ENCODE data around the gene APPBP2. TPM values are rescaled to one million over a fixed set of nuclear protein-coding genes. Genes with fewer than 3 reads are reported as not detected.

Gene APPBP2
- total RNA-seq, 1 donor from 2014 or later, result 46.8 TPM

DNA sequence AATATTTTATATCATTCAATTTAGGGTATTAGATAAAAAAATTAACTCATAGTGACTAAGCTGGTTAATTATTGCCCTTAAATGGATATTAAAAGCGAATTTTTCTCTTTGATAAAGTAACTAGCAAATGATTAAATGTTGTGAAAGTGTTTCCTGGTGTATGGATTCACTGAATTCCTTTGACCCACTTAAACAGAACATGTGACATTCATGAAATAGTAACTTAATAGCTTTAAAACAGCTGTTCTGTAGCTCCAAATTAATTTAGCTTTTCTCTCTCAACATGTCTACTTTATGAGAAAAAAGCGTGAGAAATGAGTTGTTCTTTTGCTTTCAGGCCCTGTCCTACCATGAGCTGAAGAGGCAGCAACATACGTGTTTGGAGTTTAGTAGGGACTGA is 36.4 kb upstream of the APPBP2 start:
- H3K36me3 Mint-ChIP-seq (ENCODE audit: unreplicated experiment), result peaks cover 14% of the 10 kb centered on the region
- H3K4me1 Mint-ChIP-seq (ENCODE audit: low read depth, unreplicated experiment), result no peaks in the 10 kb centered on the region
- DNase-seq, result no peak
- H3K4me3 Mint-ChIP-seq (ENCODE audit: unreplicated experiment), result no peak overlapping the region
- TF ChIP-seq CTCF (IDR thresholded peaks at IDR 0.05; ENCODE audit: partially characterized antibody, unreplicated experiment), result no peak
- H3K9me3 Mint-ChIP-seq (ENCODE audit: unreplicated experiment), result peaks cover 4% of the 10 kb centered on the region
- no peak overlapping the region for H3K27ac Mint-ChIP-seq (ENCODE audit: unreplicated experiment)
- no peaks in the 10 kb centered on the region for H3K27me3 Mint-ChIP-seq (ENCODE audit: unreplicated experiment)

- no peak for TF ChIP-seq CTCF (IDR thresholded peaks at IDR 0.05; ENCODE audit: partially characterized antibody, unreplicated experiment)
- H3K36me3 Mint-ChIP-seq (ENCODE audit: unreplicated experiment), result peaks cover 17% of the 10 kb centered on the region
- no peak overlapping the region for H3K4me3 Mint-ChIP-seq (ENCODE audit: unreplicated experiment)
- H3K27me3 Mint-ChIP-seq (ENCODE audit: unreplicated experiment), result no peaks in the 10 kb centered on the region
- no peaks in the 10 kb centered on the region for H3K4me1 Mint-ChIP-seq (ENCODE audit: low read depth, unreplicated experiment)
- no peak overlapping the region for H3K27ac Mint-ChIP-seq (ENCODE audit: unreplicated experiment)
- DNase-seq, result no peak
- H3K9me3 Mint-ChIP-seq (ENCODE audit: unreplicated experiment), result peaks cover 9% of the 10 kb centered on the region
These were observed 34.8 kb upstream of the APPBP2 start for GRCh38 chr17:60560860-60561257.

GRCh38 chr17:60559995-60560859 is 34.2 kb upstream of the APPBP2 start:
- Mint-ChIP-seq H3K27me3 (ENCODE audit: unreplicated experiment) (no peaks in the 10 kb centered on the region), H3K27ac (ENCODE audit: unreplicated experiment) (no peak overlapping the region)

DNA sequence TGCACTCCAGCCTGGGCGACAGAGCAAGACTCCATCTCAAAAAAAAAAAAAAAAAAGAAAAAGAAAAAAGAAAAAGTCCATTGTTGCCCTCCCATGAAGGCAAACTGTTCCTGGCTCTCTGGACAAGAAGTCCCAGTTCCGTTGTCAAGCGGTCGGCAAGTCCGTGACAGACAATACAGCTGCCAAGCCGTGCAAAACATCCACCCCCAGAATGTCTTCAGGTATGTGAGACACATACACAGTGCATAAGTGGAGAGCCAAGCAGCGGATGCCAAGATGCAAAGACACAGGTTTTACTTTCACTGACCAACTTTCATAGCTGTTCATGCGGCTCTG is 33.6 kb upstream of the APPBP2 start:
- H3K4me3 Mint-ChIP-seq (ENCODE audit: unreplicated experiment), result no peak overlapping the region
- no peak for DNase-seq
- H3K27me3 Mint-ChIP-seq (ENCODE audit: unreplicated experiment), result no peaks in the 10 kb centered on the region
- peaks cover 9% of the 10 kb centered on the region for H3K9me3 Mint-ChIP-seq (ENCODE audit: unreplicated experiment)
- H3K27ac Mint-ChIP-seq (ENCODE audit: unreplicated experiment), result no peak overlapping the region
- peaks cover 17% of the 10 kb centered on the region for H3K36me3 Mint-ChIP-seq (ENCODE audit: unreplicated experiment)
- TF ChIP-seq CTCF (IDR thresholded peaks at IDR 0.05; ENCODE audit: partially characterized antibody, unreplicated experiment), result no peak
- no peaks in the 10 kb centered on the region for H3K4me1 Mint-ChIP-seq (ENCODE audit: low read depth, unreplicated experiment)

More at GRCh38 chr17:60559995-60560859, 34.2 kb upstream of the APPBP2 start:
- no peak for TF ChIP-seq CTCF (IDR thresholded peaks at IDR 0.05; ENCODE audit: partially characterized antibody, unreplicated experiment)
- no peak for DNase-seq
- peaks cover 17% of the 10 kb centered on the region for H3K36me3 Mint-ChIP-seq (ENCODE audit: unreplicated experiment)
- no peaks in the 10 kb centered on the region for H3K4me1 Mint-ChIP-seq (ENCODE audit: low read depth, unreplicated experiment)
- H3K4me3 Mint-ChIP-seq (ENCODE audit: unreplicated experiment), result no peak overlapping the region
- peaks cover 9% of the 10 kb centered on the region for H3K9me3 Mint-ChIP-seq (ENCODE audit: unreplicated experiment)

DNA sequence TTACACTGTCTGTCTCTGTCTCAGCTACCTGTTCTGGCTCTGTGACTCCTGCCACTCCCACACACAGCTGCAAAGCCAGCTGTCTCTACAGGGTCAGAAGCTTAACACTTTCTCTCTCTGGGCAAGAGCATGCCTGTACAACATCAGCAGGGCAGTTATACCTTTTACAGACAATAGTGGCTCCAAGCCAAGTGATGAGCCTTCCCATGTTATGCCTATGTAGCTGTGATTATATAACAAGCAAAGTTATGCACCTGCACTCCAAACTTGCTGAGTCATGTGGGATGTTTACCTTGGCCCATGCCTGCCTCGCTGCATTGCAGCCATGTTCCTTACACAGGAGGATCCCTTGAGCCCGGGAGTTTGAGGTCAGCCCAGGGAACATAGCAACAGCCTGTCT is 31.8 kb upstream of the APPBP2 start:
- DNase-seq, result no peak
- TF ChIP-seq CTCF (IDR thresholded peaks at IDR 0.05; ENCODE audit: partially characterized antibody, unreplicated experiment), result no peak
- Mint-ChIP-seq H3K4me1 (ENCODE audit: low read depth, unreplicated experiment) (no peaks in the 10 kb centered on the region), H3K4me3 (ENCODE audit: unreplicated experiment) (no peak overlapping the region), H3K36me3 (ENCODE audit: unreplicated experiment) (peaks cover 17% of the 10 kb centered on the region), H3K27me3 (ENCODE audit: unreplicated experiment) (peaks cover 2% of the 10 kb centered on the region), H3K27ac (ENCODE audit: unreplicated experiment) (no peak overlapping the region), H3K9me3 (ENCODE audit: unreplicated experiment) (peaks cover 10% of the 10 kb centered on the region)

Data from glutamatergic neuron (in vitro differentiated cells).